ENCODE data around the gene RET. TPM values are rescaled to one million over a fixed set of nuclear protein-coding genes. Genes with fewer than 3 reads are reported as not detected.

Gene RET
- total RNA-seq, 1 experiment from 2014 or later, result not detected

DNA sequence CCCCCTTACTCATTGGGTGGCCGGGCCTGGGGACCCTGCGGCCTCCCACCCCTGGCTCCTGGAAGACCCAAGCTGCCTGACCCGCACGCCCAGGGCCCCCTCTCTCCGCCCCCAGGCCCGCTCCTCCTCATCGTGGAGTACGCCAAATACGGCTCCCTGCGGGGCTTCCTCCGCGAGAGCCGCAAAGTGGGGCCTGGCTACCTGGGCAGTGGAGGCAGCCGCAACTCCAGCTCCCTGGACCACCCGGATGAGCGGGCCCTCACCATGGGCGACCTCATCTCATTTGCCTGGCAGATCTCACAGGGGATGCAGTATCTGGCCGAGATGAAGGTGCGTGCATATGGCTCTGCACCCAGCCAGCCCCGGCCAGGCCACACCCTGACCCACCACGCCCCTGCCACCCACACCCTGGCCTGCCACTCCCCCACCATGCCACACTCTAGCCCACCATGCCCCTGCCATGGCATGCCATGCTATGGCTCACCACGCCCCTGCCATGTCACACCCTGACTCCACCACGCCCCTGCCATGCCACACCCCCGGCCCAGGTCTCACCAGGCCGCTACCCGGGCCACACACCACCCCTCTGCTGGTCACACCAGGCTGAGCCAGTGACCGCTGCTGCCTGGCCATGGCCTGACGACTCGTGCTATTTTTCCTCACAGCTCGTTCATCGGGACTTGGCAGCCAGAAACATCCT lies 42.7 kb downstream of the RET start:
- no peaks in the 10 kb centered on the region for H3K36me3 ChIP-seq (ENCODE audit: insufficient read depth, low read length)
- no peak overlapping the region for H3K9ac ChIP-seq (ENCODE audit: low read length)
- no peaks in the 10 kb centered on the region for H3K9me3 ChIP-seq (ENCODE audit: low read length)
- no peak for DNase-seq
- no peaks in the 10 kb centered on the region for H3K9me2 ChIP-seq (replicated peaks; ENCODE audit: insufficient read depth, low read length)
- no peaks in the 10 kb centered on the region for H3K79me2 ChIP-seq (ENCODE audit: low read length)
- no peaks in the 10 kb centered on the region for H4K20me1 ChIP-seq (ENCODE audit: insufficient read depth, low read depth, low read length)
- no peak overlapping the region for H3K4me3 ChIP-seq (ENCODE audit: low read length)
- no peak overlapping the region for H2AFZ ChIP-seq (ENCODE audit: low read length)
- H3K4me1 ChIP-seq (ENCODE audit: low read length), result peaks cover 5% of the 10 kb centered on the region
- H3K4me2 ChIP-seq (ENCODE audit: low read depth, low read length, poor library complexity, severe bottlenecking), result no peak overlapping the region
- H3K27ac ChIP-seq (ENCODE audit: low read length), result no peak overlapping the region
- no peaks in the 10 kb centered on the region for H3K27me3 ChIP-seq (ENCODE audit: low read length)

DNA sequence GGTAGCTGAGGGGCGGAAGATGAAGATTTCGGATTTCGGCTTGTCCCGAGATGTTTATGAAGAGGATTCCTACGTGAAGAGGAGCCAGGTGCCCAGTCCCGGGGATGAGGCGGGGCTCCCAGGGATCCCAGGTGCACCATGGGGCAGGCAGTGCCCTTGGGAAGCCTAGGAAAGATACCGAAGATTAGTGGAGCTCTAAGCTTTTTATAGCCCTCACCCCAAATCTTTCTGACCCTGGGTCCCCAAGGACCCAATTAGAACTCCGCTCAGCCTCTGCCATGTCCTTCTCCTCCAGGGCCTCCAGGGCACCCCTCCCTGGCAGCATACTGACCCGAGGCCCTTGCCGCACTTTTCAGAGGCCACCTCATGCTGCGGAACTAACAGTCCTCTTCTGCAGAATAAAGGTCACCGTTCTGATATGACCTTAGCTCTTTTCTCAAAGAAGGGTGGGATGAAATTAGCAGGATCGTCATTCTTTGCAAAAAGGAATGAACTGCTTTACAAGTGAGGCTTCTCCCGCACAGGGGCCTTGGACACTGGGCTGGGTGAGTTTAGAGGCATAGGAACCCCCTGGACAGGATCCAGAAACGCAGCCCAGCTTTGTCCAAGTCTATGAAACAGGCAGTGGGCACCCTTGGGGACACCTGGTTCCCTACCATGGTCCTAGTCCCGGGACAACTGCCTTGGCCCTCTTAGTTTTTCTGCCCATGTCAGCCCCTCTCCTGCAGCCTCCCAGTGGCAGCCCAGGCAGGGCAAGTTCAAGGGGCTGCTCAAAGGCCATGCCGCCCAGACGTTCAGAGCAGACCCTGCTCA lies 43.5 kb downstream of the RET start:
- Histone ChIP-seq H3K4me2 (ENCODE audit: low read depth, low read length, poor library complexity, severe bottlenecking) (no peak overlapping the region), H2AFZ (ENCODE audit: low read length) (no peak overlapping the region), H3K27me3 (ENCODE audit: low read length) (no peaks in the 10 kb centered on the region), H3K4me1 (ENCODE audit: low read length) (peaks cover 5% of the 10 kb centered on the region), H3K79me2 (ENCODE audit: low read length) (no peaks in the 10 kb centered on the region), H3K4me3 (ENCODE audit: low read length) (no peak overlapping the region), H3K9me2 (replicated peaks; ENCODE audit: insufficient read depth, low read length) (no peaks in the 10 kb centered on the region), H3K36me3 (ENCODE audit: insufficient read depth, low read length) (no peaks in the 10 kb centered on the region), H3K27ac (ENCODE audit: low read length) (no peak overlapping the region), H4K20me1 (ENCODE audit: insufficient read depth, low read depth, low read length) (no peaks in the 10 kb centered on the region), H3K9ac (ENCODE audit: low read length) (no peak overlapping the region), H3K9me3 (ENCODE audit: low read length) (no peaks in the 10 kb centered on the region)
- no peak for DNase-seq

DNA sequence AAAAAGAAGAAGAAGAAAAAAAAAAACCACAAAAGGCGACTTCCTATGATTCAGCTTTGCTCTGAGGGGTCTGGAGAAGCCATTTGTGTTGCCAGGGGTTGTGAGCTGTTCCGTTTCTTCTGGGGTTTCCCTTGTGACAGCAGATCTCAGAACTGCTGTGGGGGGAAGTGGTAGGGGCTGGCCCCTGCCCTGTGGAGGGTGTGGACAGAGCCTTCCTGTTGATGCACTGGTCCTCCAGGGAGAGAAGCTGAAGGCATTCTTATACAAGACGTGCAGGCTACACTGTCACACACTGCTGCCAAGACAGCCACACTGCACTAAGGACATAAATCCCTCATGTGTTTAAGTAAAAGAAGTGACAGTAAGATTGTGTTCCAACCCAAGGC lies 44.1 kb downstream of the RET start:
- Histone ChIP-seq H3K79me2 (ENCODE audit: low read length) (no peaks in the 10 kb centered on the region), H2AFZ (ENCODE audit: low read length) (no peak overlapping the region), H4K20me1 (ENCODE audit: insufficient read depth, low read depth, low read length) (no peaks in the 10 kb centered on the region), H3K9me2 (replicated peaks; ENCODE audit: insufficient read depth, low read length) (no peaks in the 10 kb centered on the region), H3K36me3 (ENCODE audit: insufficient read depth, low read length) (no peaks in the 10 kb centered on the region), H3K27me3 (ENCODE audit: low read length) (no peaks in the 10 kb centered on the region), H3K27ac (ENCODE audit: low read length) (no peak overlapping the region), H3K4me2 (ENCODE audit: low read depth, low read length, poor library complexity, severe bottlenecking) (no peak overlapping the region), H3K9ac (ENCODE audit: low read length) (no peak overlapping the region), H3K4me1 (ENCODE audit: low read length) (peaks cover 5% of the 10 kb centered on the region), H3K4me3 (ENCODE audit: low read length) (no peak overlapping the region), H3K9me3 (ENCODE audit: low read length) (no peaks in the 10 kb centered on the region)
- DNase-seq, result no peak

DNA sequence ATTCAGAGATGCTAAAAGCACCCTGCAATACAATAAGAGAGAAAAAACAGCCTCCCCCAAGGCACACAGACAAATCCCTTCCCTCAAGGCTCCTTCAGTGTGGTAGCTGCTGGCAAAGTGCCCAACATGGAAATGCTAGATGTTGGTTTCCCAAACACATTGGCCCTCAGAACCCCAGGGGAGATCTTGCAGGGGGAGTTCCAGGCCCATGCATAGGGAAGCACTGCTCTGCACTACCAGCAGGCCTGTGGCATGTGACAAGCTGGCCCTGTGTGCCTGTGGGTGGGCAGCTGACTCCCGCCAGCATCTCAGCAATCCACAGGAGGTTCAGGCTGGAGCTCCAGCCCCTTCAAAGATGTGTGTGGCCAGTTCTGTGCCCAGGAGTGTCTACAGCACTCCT lies 44.6 kb downstream of the RET start:
- H3K27me3 ChIP-seq (ENCODE audit: low read length), result no peaks in the 10 kb centered on the region
- no peaks in the 10 kb centered on the region for H3K9me3 ChIP-seq (ENCODE audit: low read length)
- H3K9me2 ChIP-seq (replicated peaks; ENCODE audit: insufficient read depth, low read length), result no peaks in the 10 kb centered on the region
- H3K4me2 ChIP-seq (ENCODE audit: low read depth, low read length, poor library complexity, severe bottlenecking), result no peak overlapping the region
- no peak overlapping the region for H2AFZ ChIP-seq (ENCODE audit: low read length)
- no peak for DNase-seq
- H3K36me3 ChIP-seq (ENCODE audit: insufficient read depth, low read length), result no peaks in the 10 kb centered on the region
- peaks cover 5% of the 10 kb centered on the region for H3K4me1 ChIP-seq (ENCODE audit: low read length)
- no peaks in the 10 kb centered on the region for H4K20me1 ChIP-seq (ENCODE audit: insufficient read depth, low read depth, low read length)
- H3K27ac ChIP-seq (ENCODE audit: low read length), result no peak overlapping the region
- no peak overlapping the region for H3K4me3 ChIP-seq (ENCODE audit: low read length)
- H3K9ac ChIP-seq (ENCODE audit: low read length), result no peak overlapping the region
- H3K79me2 ChIP-seq (ENCODE audit: low read length), result no peaks in the 10 kb centered on the region

DNA sequence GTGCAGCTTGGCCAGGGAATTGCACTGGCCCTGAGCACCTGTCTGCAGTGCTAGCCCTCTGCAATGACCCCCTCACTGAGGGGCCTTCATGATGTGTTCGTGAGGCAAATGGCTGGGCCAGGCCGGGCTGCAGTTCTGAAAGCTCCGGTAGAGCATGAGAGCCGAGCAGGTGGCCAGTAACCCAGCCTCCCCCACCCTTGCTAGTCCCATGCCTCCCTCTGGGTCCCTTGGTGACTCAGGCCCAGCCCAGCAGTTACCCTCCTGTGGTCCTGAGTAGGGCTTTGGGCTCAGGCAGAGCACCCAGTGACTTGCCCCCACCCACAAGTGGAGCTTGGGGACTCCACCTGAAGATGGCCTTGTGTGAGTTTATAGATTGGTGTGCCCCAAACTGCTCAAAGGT lies 45.2 kb downstream of the RET start:
- Histone ChIP-seq H3K4me3 (ENCODE audit: low read length) (no peak overlapping the region), H3K9me3 (ENCODE audit: low read length) (no peaks in the 10 kb centered on the region), H3K9me2 (replicated peaks; ENCODE audit: insufficient read depth, low read length) (no peaks in the 10 kb centered on the region), H3K9ac (ENCODE audit: low read length) (no peak overlapping the region), H2AFZ (ENCODE audit: low read length) (no peak overlapping the region), H3K27me3 (ENCODE audit: low read length) (no peaks in the 10 kb centered on the region), H3K27ac (ENCODE audit: low read length) (no peak overlapping the region), H3K79me2 (ENCODE audit: low read length) (no peaks in the 10 kb centered on the region), H3K4me2 (ENCODE audit: low read depth, low read length, poor library complexity, severe bottlenecking) (no peak overlapping the region), H3K36me3 (ENCODE audit: insufficient read depth, low read length) (no peaks in the 10 kb centered on the region), H3K4me1 (ENCODE audit: low read length) (peaks cover 12% of the 10 kb centered on the region), H4K20me1 (ENCODE audit: insufficient read depth, low read depth, low read length) (no peaks in the 10 kb centered on the region)
- no peak for DNase-seq

DNA sequence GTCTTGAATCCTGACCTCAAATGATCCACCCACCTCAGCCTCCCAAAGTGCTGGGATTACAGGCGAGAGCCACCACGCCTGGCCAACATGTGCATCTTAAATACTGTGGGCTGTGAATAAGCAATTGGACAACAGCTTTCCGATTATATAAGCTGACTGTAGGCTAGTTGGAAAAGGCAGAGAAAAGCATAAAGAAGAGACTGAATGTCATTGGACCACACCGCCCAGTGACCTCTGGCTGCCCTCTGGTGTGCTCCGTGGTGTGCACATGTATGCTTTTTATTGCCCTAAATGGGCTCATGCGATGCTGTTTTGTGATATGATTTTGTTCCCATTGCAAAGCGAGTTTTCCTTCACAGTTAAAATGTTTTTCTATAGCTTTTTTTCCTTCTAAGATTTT lies 46.0 kb downstream of the RET start:
- Histone ChIP-seq H3K27me3 (ENCODE audit: low read length) (no peaks in the 10 kb centered on the region), H3K4me1 (ENCODE audit: low read length) (peaks cover 13% of the 10 kb centered on the region)
- no peak for DNase-seq

DNA sequence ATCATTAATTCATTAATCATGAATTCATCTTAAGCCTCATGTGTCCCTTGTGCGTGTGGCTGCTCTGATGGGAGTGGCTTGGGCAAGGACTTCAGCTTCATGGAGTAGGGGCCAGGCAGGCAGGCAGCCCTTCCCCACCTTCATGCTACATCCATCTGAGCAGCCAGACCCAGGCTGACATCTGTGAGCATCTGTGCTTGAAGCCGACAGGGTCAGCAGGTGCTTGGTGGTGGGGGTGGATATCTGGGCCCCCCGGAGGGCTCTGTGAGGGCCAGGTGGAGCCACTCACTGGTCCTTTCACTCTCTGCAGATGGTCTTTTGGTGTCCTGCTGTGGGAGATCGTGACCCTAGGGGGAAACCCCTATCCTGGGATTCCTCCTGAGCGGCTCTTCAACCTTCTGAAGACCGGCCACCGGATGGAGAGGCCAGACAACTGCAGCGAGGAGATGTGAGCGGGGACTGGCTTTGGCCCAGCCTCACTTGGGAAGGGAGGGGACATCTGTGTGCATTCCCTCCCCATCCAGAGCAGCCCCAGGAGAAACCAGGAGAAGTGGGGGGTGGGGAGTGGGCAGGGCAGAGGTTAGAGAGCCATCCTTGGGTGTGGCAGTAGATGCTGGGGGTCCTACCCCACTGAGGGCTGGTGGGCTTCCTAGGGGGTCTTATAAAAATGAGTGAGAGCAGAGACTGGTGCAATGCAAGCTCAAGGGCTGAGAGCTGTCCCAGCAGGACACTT lies 46.7 kb downstream of the RET start:
- Histone ChIP-seq H3K79me2 (ENCODE audit: low read length) (no peaks in the 10 kb centered on the region), H3K9me2 (replicated peaks; ENCODE audit: insufficient read depth, low read length) (no peaks in the 10 kb centered on the region), H4K20me1 (ENCODE audit: insufficient read depth, low read depth, low read length) (no peaks in the 10 kb centered on the region), H3K27ac (ENCODE audit: low read length) (no peak overlapping the region), H3K4me3 (ENCODE audit: low read length) (no peak overlapping the region), H3K9ac (ENCODE audit: low read length) (no peak overlapping the region), H2AFZ (ENCODE audit: low read length) (no peak overlapping the region), H3K27me3 (ENCODE audit: low read length) (no peaks in the 10 kb centered on the region), H3K4me1 (ENCODE audit: low read length) (peaks cover 13% of the 10 kb centered on the region), H3K9me3 (ENCODE audit: low read length) (no peaks in the 10 kb centered on the region), H3K36me3 (ENCODE audit: insufficient read depth, low read length) (no peaks in the 10 kb centered on the region), H3K4me2 (ENCODE audit: low read depth, low read length, poor library complexity, severe bottlenecking) (no peak overlapping the region)
- no peak for DNase-seq

More for the DNA sequence above, 46.0 kb downstream of the RET start:
- H4K20me1 ChIP-seq (ENCODE audit: insufficient read depth, low read depth, low read length), result no peaks in the 10 kb centered on the region
- no peak overlapping the region for H2AFZ ChIP-seq (ENCODE audit: low read length)
- no peak overlapping the region for H3K9ac ChIP-seq (ENCODE audit: low read length)
- H3K9me2 ChIP-seq (replicated peaks; ENCODE audit: insufficient read depth, low read length), result no peaks in the 10 kb centered on the region
- no peak overlapping the region for H3K4me3 ChIP-seq (ENCODE audit: low read length)
- H3K36me3 ChIP-seq (ENCODE audit: insufficient read depth, low read length), result no peaks in the 10 kb centered on the region
- H3K9me3 ChIP-seq (ENCODE audit: low read length), result no peaks in the 10 kb centered on the region
- no peaks in the 10 kb centered on the region for H3K79me2 ChIP-seq (ENCODE audit: low read length)
- no peak overlapping the region for H3K4me2 ChIP-seq (ENCODE audit: low read depth, low read length, poor library complexity, severe bottlenecking)
- no peak overlapping the region for H3K27ac ChIP-seq (ENCODE audit: low read length)

DNA sequence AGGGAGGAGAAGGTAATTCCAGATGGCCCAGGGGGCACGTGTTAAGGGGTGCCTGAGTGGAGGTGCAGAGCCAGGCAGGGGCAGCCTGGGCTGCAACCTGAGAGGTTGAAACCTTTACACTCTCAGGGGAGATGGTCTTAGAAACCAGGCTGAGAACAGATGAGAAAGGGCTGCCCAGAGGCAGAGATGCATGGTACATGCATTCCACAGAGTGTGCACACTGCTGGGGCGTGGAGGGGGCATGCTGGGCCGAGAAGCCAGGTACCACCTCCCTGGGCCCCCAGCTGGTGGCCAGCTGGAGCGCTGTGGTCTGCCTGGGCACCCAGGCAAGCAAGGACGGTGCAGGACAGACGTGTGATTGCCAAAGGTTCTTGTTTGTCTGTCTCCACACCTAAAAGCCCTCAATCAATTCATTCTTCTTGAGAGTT lies 47.2 kb downstream of the RET start:
- Histone ChIP-seq H3K9me3 (ENCODE audit: low read length) (no peaks in the 10 kb centered on the region), H4K20me1 (ENCODE audit: insufficient read depth, low read depth, low read length) (no peaks in the 10 kb centered on the region), H3K9ac (ENCODE audit: low read length) (no peak overlapping the region), H2AFZ (ENCODE audit: low read length) (no peak overlapping the region), H3K4me3 (ENCODE audit: low read length) (no peak overlapping the region), H3K9me2 (replicated peaks; ENCODE audit: insufficient read depth, low read length) (no peaks in the 10 kb centered on the region), H3K4me1 (ENCODE audit: low read length) (peaks cover 13% of the 10 kb centered on the region), H3K36me3 (ENCODE audit: insufficient read depth, low read length) (no peaks in the 10 kb centered on the region), H3K4me2 (ENCODE audit: low read depth, low read length, poor library complexity, severe bottlenecking) (no peak overlapping the region), H3K79me2 (ENCODE audit: low read length) (no peaks in the 10 kb centered on the region), H3K27me3 (ENCODE audit: low read length) (no peaks in the 10 kb centered on the region), H3K27ac (ENCODE audit: low read length) (no peak overlapping the region)
- DNase-seq, result no peak

All from Karpas-422 (cell line).